ENCODE results near the gene ERFL. TPM values are rescaled to one million over a fixed set of nuclear protein-coding genes. Genes with fewer than 3 reads are reported as not detected.
"Not testable (repeated sequence)": the region's sequence is repeated elsewhere in the genome, so short reads cannot be mapped to it uniquely, and the experiment has no call there.

Gene ERFL
- total RNA-seq, 1 donor from 2014 or later = not detected

DNA sequence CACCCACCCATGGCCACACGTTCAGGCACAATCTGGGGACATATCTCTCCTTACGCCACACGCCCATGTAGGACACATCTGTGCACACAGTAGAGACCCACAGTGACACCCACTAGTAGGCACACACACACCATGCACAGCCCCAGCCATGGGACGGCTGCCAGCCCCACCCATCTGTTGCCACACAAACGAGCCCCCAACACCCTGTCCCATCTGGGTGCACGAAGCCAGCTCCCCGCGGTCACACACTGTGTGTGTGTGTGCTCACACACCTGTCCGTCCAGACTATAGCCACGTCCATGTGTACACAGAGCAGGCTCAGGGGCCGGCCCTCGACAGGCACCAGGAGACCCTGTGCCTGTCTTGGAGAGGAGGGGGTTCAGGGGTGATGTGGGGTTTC is 10.6 kb downstream of the ERFL start:
- intact Hi-C loops (cut with DNase I) = no loop called here
- DNase-seq (ENCODE audit: low spot score) = no peak

DNA sequence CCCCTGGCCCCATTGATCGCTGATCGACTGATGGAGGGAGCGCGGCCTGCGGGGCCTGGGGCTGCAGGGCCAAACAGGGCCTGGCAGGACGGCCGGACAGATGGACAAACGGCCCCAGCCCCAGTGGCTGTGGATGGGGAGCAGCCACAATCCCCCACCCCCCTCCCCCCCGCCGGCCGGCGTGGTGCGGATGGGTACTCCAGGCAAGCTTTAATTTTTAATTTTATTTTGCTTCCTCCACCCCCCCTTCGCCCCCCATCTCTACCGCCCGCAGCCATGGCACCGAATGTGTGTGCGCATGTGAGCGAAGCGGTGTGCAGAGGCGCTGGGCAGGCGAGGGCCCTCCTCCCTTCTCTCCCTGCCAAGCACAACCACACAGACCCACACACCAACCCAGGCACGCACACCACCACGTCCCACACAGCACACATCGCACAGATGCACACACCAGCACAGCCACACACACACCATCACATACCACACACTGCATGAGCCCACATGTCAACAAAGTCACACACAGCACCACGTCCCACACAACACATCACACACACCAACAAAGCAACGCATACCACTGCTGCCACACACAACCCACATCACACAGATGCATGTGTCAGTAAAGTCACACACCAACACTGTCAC is 12.4 kb downstream of the ERFL start:
- DNase-seq (ENCODE audit: low spot score) = no peak

DNA sequence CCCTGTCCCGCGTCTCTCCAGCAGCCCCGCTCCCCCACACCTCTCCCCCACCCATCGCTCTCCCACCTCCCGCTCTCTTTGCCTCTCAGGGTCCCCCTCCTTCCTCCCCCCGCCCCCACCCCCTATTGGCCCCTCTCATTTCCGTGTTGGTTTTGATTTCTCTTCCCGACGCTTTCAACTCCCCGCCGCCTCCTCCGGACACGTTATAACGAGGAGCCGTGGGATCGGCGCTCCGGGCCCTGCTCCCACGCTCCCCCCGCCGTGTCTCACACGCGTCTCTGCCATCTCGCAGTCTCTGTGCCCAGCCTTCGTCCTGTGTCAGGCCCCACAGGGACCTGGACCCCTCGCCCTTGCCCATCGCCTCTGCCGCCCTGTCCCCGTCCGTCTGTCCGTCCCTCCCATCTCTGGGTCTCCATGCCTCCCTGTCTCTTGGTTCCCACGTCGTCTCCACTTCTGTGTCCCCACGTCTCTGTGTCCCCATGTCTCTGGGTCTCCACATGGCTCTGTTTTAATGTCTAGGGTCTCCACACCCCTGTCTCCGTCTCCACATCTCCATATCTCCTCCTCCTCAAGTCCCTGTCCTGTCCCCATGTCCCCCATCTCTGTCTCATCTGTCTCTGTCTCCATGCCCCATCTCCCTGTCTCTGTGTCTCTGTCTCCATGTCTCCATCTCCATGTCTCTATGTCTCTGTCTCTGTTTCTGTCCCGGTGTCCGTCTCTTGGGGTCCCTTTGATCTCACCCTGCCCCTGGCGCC is 13.1 kb downstream of the ERFL start:
- DNase-seq (ENCODE audit: low spot score) = no peak
- intact Hi-C loops (cut with DNase I) = no loop called here

More for the DNA sequence above, 12.4 kb downstream of the ERFL start:
- intact Hi-C loops (cut with DNase I) = no loop called here

DNA sequence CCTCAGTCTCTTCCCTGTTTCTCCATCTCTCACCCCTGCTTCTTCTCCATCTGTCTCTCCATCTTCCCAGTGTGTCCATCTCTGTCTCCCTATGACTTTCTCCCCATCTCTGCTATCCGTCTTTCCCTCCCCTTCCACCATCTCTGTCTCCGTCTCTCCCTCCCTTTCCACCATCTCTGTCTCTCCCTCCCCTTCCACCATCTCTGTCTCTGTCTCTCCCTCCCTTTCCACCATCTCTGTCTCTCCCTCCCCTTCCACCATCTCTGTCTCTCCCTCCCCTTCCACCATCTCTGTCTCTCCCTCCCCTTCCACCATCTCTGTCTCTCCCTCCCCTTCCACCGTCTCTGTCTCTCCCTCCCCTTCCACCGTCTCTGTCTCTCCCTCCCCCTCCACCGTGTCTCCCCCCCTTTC is 13.8 kb downstream of the ERFL start:
- DNase-seq (ENCODE audit: low spot score); intact Hi-C loops (cut with DNase I): not testable (repeated sequence)

DNA sequence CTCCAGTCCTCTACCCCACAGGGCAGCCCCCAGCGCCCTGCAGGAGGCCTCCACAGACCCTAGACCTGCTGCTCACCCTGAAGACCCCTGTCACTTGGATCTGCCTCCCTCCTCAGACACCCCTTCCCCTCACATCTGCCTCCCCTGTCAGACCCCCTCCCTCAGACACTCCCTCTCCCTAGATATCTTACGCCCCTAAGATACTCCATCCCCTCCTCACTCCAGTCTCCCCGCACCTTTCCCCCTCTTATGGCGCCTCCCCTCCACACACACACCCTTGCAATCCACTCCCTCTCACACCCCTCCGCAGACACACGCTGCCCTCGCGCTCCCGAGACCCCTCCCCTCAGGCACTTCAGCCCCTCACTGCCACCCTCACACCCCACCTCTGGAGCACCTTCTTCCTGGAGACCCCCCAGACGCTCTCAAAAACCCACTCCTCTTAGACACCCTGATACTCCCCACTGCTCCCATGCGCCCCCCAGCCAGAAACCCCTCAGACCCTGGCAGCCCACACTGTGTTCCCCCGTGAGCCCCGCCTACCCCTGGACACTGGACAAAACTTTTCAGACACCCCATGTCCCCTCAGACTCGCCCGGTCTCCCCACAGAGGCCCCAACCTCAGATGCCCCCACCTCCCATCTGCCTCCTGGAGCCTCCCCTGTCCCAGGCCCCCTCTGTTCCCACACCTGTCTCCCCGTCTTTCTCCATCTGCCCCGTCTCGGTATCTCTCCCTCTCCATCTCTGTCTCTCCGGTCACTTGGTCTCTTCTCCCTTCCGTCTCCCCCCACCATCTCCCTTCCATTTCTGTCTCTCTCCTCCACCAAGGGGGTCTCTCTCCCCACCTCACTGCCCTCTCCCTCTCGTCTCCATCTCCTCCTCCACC is 14.5 kb downstream of the ERFL start:
- DNase-seq (ENCODE audit: low spot score) = no peak
- intact Hi-C loops (cut with DNase I) = no loop called here

DNA sequence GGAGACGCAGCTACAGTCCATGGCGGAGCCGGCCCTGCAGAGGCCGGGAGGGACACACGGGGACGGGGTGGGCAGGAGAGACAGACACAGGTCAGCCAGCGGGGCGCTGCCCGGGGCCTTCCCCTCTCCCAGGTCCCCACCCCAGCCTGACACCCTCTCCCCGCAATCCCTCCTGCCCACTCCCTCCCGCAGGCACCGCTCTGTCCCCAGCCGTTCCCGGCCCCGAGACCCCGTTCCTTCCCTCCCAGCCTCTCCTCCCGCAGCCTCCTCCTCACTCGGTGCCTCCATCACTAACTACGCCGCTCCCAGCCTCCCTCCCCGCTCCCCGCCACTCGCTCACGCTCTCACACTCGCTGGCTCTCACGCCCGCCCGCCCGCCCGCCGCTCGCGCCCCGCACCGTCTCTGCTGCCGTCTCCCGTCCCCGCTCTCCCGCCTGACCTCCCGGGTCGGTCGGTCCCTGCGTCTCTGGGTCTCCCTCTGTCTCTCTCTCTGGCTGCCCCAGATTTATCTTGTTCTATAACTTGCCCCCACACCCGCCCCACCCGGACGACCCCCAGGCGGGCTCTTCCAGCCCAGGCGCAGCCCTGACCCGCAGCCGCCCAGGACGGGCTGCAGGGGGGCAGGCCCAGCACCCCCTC is 15.2 kb downstream of the ERFL start:
- DNase-seq (ENCODE audit: low spot score) = no peak

DNA sequence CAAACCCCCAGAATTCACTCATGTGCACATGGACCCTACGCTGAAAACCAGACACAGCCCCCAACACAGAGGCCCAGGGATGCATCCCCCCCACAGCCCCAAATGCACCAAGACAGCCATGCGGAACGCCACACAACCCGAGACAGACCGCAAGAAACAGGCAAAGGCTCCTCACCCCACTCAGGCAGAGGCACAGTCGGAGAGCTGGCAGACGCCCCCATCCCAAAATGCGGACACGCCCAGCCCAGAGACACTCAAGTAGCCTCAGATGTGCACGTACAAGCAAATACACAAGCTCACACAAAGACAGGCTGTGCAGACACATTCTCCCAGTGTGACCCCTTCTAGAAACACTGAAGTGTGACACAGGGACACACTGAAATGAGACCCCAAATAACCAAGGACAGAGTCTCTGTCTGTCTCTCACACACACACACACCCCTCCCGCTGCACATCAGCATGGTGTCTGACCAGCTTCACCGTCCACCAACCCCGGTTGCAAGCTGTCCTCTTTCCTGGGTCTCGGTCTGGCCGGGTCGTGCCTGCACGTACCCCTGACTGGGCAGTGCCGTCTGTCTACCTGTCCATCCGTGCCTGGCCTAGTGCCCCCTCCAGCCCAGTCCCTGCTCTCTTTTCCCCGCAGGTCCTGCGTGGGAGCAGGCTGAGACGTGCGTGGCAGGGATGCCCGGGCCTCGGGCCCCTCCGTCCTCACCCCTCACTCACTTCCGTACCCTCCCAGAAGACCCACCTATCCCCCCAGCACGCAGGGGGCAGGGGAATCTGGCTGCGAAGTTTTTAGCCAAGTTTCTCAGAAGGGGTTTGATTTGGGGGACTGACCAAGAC is 16.1 kb downstream of the ERFL start:
- no peak for DNase-seq (ENCODE audit: low spot score)

More for the DNA sequence above, 15.2 kb downstream of the ERFL start:
- intact Hi-C loops (cut with DNase I) = no loop called here

DNA sequence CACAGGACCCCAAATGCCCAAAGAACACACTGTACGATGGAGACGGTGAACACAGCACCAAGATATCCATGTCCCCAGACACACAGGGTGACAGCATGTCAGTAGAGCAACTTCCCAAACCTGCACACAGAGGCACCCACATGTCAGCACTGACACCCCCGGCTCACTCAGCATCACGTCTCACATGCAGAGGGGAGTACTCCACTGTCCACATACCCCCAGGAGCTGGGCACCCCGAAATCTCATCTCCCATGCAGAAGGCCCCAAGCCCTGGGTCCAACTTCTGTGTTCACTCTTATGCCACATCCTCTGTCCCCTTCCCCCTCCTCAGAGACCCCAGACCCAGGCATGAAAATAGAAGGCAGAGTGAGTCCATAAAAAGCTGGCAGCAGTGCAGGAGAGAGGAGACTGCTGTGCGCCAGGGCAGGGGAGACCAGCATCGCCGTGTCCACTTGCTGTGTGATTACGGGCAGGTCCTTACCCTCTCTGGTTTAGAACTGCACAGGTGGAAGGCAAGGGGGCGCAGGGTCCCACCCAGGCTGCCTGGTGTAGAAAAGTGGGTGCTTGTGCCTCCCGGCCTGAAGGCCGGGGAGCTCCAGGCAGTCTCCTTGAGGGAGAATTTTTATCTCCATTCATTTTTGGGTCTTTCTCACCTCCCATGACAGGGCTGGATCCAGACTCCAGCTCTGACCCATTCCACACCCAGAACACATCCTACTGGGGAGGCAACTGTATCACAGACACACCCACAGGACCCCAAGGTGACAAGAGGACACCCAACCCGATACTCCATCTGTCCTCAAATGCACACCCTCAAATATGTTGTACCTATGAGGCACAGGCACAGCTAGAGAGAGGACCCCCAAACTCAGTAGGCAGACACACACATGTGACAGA is 17.0 kb downstream of the ERFL start:
- no peak for DNase-seq (ENCODE audit: low spot score)
- intact Hi-C loops (cut with DNase I) = no loop called here

More for the DNA sequence above, 16.1 kb downstream of the ERFL start:
- intact Hi-C loops (cut with DNase I) = no loop called here

DNA sequence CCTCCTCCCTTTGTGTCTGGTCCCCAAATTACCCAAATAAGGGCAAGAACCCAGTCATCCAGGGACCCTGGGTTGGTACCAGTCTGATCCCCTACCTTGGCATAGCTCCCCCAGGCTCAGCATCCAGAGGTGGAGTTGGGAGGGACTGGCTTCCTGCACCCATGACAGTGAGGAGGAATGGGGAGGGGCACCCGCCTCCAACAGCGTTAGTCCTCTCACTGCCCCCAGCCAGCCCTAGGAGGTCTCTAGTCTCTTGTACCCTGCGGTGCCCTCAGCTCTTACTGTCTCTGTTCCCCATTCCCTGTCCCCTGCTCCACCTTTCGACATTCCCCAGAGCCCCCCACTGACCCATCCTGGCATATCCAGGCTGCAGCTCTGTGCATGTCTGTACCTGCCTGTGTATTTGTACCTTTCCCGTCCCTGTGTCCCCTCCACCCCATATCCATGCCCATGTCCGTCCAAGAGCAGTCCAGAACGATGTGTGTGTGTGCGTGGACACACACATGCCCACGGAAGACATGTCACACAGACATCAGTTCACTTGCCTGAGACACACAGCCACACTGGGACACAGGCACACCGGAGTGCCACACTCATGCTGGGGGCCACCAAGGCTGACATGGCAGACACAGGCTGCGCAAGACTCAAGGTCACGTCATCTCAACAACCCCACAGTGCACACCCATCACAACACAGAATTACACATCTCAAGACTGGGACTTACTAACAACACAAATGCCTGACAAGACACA is 17.8 kb downstream of the ERFL start:
- intact Hi-C loops (cut with DNase I) = no loop called here
- DNase-seq (ENCODE audit: low spot score) = no peak

DNA sequence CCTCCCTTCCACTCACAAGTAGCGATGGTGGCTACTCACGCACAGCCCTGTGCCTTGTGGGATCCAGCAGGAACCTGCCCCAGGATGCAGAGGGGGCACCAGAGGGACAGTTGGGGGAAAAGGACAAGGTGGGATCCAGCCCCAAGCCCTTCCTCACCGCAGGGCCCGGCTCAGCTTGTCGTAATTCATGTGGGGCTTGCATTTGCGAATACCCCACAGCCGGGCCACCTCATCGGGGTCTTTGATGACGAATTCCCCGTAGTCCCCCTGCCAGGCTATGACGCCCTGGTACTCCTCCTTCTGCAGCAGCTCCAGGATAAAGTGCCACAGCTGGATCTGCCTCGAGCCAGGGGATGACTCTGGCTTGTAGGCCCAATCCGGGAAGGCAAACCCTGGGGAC is 18.5 kb downstream of the ERFL start:
- no peak for DNase-seq (ENCODE audit: low spot score)
- intact Hi-C loops (cut with DNase I) = no loop called here

DNA sequence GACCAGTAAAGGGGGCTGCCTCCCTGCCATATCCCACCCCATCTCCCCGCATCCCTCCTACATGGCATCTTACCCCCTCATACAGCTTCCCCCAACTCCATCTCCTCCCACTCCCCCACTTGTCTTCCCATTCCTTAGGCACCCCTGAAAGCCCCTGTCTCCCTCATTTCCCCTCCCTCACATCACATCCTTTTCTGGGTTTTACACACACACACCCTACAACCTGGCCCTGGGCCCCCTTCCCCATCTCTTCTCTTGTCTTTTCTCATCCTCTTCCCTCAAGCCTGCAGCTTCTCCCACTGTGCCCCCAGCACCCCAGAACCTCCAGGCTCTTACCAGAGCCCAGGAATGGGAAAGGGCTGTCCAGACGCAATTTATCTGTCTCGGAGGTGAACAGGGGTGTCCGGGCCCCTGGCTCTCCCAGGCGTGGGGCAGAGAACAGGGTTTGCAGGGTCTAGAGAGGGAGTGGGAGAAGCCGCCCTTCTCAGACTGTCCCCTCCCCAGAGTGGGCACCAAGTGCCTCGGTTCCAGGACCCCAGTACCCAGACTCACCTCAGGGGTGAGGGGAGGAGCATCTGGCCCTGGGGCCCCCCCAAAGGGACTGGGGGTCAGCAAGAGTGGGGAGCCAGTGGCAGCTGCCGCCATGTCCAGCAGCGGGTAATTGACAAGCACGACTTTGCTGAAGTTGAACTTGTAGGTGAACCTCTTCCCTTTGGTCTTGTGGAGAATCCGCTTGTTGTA is 19.4 kb downstream of the ERFL start:
- no peak for DNase-seq (ENCODE audit: low spot score)
- intact Hi-C loops (cut with DNase I) = no loop called here

DNA sequence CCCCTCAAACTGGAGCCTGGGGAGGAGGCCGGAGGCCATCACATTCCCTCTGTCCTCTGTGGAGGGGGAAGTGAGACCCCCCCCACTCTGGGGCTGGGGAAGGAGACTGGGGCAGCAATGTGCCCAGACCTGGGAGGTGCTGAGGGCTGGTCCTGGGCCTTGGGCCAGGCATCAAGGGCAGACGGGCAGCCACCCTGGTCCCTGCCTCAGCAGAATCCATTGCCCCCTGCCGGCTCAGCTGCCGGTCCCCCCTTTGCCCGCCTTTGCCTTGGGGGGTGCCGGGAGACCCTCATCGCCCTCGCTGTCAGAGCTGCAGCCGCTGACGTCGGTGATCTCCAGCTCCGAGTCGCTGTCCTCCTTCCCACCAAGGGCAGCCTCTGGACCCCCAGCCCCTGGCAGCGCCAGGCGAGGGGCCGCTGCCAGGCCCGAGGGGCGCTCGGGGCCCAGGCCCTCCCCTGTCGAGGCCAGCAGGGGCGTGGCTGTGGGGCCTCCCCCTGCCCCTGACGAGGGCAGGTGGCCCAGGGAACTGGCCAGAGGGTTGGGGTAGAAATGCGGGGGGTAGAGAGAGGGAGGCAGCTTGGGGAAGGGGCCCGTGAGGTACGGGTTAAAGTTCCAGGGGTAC is 20.1 kb downstream of the ERFL start:
- intact Hi-C loops (cut with DNase I) = no loop called here
- no peak for DNase-seq (ENCODE audit: low spot score)

DNA sequence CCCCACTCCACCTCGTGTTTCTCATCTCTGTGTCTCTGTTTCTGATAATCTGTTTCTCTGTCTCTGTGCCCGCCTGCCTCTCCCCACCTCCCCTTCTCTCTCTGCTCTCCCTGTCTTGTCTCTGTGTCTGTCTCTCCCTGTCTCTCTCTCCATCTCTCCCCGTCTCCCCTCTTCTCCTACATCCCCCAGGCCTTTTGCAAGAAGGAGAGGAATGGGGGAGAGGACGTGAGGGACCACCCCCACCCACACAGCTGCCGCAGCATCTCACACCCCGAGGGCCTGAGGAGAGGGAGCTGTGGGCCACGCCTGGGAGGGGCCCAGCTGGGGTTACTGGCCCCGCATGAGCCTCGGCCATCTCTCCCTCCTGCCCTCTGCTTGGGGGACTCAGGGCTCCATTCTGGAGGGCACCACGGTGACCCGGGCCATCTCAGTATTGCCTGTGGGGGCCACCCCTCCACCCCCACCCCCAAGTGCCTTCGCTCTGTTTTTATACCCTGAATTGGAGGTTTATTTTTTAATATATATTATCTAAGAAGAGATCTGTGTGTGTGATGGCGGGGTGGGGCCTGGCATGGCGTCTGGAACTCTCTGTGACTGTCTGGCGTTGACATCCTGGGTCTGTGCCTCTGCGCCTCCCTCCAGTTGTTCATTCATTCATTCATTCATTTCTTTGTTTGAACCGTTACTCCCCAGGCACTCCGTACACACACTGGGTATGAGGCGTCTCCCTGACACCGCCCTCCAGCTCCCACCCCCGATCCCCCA is 21.2 kb downstream of the ERFL start:
- no peak for DNase-seq (ENCODE audit: low spot score)
- intact Hi-C loops (cut with DNase I) = no loop called here

DNA sequence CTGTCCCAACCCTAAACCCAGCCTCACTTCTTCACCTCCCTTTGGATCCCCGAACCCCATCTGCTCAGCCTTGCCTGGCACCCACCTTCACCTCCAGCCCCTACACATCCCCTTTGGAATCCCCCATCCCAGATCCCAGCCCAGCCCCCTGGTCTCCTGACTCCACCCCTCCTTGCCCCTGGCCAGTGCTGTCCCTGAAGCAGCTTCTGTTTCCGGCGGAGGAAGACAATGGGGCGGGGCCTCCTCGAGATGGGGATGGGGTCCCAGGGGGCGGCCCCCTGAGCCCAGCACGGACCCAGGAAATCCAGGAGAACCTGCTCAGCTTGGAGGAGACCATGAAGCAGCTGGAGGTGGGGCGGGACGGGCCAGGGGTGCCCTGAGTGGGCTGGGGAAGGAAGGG is 22.0 kb downstream of the ERFL start:
- intact Hi-C loops (cut with DNase I) = no loop called here
- DNase-seq (ENCODE audit: low spot score) = no peak

DNA sequence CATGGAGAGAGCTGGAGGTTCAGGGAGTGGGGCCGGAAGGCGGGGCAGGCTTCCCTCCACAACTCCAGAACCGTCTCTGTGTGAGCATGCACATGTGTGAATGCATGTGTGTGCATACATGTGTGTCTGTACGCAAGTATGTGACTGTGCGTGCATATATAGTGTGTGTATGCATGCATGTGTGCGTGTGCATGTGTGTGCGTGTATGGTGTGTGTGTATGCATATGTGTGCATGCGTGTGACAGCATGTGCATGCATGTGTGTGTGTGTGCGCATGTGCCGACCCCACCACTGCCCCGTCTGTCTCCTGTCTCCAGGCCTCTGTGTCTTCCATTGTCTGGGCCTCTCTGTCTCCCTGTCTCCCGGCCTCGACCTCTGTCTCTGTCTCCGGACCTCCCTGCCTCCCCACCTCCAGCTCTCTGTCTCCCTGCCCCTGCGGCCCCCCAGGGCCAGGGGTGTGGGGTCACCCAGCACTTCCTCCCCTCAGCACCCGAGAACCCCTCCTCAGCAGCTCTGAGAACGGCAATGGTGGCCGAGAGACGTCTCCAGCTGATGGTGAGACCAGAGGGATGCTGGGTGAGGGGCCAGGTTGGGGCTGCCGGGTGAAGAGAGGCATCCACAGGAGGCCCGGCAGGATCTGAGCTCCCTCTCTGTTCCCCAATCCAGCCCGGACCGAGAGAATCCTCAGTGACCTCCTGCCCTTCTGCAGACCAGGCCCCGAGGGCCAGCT is 22.8 kb downstream of the ERFL start:
- intact Hi-C loops (cut with DNase I) = no loop called here
- no peak for DNase-seq (ENCODE audit: low spot score)

Measured in cardiac septum (tissue), 1 donor.